ENCODE measurements around the gene PNMT.
"Not testable (repeated sequence)": the region's sequence is repeated elsewhere in the genome, so short reads cannot be mapped to it uniquely, and the experiment has no call there.

PNMT gene

DNA sequence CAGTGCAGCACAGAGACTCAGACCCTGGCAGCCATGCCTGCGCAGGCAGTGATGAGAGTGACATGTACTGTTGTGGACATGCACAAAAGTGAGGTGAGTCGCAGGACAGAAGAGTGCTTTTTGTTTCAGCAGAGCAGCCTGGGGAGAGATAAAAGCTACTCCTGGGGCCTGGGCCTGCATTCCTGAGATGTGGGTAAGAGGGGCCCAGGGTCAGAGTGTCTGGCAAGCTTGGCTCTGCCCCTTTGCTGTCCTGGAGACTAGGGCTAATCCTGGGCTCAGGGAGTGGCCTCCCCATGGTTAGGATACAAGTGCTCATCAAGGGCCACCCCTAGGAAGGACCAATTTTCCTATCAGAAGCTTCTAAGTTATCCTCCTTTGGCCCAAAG lies 26.8 kb downstream of the PNMT start:
- no peak overlapping the region for H3K4me3 ChIP-seq (ENCODE audit: low read length)
- DNase-seq (ENCODE audit: low read depth), result no peak
- TF ChIP-seq, protein P1, sequence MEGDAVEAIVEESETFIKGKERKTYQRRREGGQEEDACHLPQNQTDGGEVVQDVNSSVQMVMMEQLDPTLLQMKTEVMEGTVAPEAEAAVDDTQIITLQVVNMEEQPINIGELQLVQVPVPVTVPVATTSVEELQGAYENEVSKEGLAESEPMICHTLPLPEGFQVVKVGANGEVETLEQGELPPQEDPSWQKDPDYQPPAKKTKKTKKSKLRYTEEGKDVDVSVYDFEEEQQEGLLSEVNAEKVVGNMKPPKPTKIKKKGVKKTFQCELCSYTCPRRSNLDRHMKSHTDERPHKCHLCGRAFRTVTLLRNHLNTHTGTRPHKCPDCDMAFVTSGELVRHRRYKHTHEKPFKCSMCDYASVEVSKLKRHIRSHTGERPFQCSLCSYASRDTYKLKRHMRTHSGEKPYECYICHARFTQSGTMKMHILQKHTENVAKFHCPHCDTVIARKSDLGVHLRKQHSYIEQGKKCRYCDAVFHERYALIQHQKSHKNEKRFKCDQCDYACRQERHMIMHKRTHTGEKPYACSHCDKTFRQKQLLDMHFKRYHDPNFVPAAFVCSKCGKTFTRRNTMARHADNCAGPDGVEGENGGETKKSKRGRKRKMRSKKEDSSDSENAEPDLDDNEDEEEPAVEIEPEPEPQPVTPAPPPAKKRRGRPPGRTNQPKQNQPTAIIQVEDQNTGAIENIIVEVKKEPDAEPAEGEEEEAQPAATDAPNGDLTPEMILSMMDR (conservative IDR thresholded peaks at IDR 0.05; ENCODE audit: low read depth, low read length), result no peak

DNA sequence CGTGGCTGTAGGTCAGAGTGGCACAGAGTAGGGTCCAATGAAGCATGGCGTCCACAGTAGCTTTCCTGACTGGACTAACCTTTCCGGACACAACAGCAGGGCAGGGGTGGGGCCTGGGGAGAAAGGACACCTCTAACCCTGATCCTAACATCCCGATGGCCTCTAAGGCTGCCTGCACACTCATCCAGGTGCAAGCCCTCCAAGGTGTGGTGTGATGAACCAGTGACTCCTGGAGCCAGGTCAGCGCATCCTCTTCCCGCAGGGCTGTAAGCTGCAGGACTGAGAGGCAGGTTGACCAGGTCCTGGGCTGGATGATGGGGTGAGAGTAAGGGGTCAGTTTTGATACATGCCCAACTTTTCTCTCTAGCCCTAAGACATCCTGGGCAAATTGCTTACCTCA lies 28.5 kb downstream of the PNMT start:
- no peak overlapping the region for H3K4me3 ChIP-seq (ENCODE audit: low read length)
- TF ChIP-seq, protein P1 (conservative IDR thresholded peaks at IDR 0.05; ENCODE audit: low read depth, low read length), result no peak
- no peak for DNase-seq (ENCODE audit: low read depth)

DNA sequence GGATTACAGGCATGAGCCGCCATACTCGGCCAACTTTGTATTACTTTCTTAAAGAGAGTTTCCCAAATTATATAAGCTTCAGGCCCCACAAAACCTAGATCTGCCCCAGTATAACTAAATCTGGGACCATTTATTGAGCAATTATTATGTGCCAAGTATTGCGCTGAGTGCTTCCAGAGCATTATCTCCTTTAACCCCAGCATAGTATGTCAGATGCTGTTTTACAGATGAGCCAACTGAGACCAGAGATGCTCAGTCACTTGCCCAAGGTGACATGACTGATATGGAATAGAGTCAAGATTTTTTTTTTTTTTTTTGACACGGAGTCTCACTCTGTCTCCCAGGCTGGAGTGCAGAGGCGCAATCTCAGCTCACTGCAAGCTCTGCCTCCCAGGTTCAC lies 29.7 kb downstream of the PNMT start:
- no peak for DNase-seq (ENCODE audit: low read depth)
- TF ChIP-seq, protein P1 (conservative IDR thresholded peaks at IDR 0.05; ENCODE audit: low read depth, low read length), result no peak
- H3K4me3 ChIP-seq (ENCODE audit: low read length), result no peak overlapping the region

DNA sequence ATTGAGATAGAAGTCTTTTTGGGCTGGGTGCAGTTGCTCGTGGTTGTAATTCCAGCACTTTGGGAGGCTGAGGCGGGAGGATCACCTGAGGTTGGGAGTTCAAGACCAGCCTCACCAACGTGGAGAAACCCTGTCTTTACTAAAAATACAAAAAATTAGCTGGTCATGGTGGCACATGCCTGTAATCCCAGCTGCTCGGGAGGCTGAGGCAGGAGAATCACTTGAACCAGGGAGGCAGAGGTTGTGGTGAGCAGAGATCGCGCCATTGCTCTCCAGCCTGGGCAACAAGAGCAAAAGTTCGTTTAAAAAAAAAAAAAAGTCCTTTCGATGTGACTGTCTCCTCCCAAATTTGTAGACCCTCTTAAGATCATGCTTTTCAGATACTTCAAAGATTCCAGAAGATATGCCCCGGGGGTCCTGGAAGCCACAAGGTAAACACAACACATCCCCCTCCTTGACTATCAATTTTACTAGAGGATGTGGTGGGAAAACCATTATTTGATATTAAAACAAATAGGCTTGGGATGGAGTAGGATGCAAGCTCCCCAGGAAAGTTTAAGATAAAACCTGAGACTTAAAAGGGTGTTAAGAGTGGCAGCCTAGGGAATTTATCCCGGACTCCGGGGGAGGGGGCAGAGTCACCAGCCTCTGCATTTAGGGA lies 31.0 kb downstream of the PNMT start:
- not testable (repeated sequence) for DNase-seq (ENCODE audit: low read depth)
- H3K4me3 ChIP-seq (ENCODE audit: low read length), result peak overlapping the region; percentile 71

DNA sequence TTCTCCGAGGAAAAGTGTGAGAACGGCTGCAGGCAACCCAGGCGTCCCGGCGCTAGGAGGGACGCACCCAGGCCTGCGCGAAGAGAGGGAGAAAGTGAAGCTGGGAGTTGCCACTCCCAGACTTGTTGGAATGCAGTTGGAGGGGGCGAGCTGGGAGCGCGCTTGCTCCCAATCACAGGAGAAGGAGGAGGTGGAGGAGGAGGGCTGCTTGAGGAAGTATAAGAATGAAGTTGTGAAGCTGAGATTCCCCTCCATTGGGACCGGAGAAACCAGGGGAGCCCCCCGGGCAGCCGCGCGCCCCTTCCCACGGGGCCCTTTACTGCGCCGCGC lies 31.5 kb downstream of the PNMT start, which contains the start of gene ERBB2:
TSS of gene ERBB2 (plus strand) at position 247 of the 330 bp plus-strand sequence. CDS start 175 bp downstream, outside the sequence.
- H3K4me3 ChIP-seq (ENCODE audit: low read length), result peak within 1 kb of the TSS; percentile 71
- TF ChIP-seq, protein P1 (conservative IDR thresholded peaks at IDR 0.05; ENCODE audit: low read depth, low read length), result no peak
- DNase-seq (ENCODE audit: low read depth), result peak; percentile 44

DNA sequence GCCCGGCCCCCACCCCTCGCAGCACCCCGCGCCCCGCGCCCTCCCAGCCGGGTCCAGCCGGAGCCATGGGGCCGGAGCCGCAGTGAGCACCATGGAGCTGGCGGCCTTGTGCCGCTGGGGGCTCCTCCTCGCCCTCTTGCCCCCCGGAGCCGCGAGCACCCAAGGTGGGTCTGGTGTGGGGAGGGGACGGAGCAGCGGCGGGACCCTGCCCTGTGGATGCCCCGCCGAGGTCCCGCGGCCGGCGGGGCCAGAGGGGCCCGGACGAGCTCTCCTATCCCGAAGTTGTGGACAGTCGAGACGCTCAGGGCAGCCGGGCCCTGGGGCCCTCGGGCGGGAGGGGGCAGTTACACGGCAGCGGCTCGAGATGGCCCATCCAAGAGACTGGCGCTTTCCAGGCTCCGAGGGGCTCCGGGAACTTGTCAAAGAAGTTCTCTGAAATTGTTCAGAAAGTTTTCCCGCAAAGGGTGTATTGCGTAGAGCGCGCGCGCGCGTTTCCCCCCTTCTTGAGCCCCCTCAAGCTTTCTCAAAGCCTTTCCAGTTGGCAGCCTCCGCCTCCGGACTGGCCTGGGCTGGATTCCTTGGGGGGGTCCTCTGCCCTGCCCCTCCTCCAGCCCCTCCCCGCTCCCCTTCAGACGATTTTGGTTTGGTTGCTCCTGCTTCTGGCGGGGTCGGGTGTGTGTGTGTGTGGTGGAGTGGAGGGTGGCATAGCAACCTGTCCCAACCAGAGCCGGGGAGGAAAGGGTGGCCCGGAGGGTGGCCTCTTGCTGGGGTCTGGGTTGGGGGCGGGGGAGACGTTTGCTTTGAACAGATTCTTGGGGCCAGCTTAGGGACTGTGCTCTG lies 32.1 kb downstream of the PNMT start:
- TF ChIP-seq, protein P1 (conservative IDR thresholded peaks at IDR 0.05; ENCODE audit: low read depth, low read length), result no peak
- H3K4me3 ChIP-seq (ENCODE audit: low read length), result peak overlapping the region; percentile 71
- no peak for DNase-seq (ENCODE audit: low read depth)

DNA sequence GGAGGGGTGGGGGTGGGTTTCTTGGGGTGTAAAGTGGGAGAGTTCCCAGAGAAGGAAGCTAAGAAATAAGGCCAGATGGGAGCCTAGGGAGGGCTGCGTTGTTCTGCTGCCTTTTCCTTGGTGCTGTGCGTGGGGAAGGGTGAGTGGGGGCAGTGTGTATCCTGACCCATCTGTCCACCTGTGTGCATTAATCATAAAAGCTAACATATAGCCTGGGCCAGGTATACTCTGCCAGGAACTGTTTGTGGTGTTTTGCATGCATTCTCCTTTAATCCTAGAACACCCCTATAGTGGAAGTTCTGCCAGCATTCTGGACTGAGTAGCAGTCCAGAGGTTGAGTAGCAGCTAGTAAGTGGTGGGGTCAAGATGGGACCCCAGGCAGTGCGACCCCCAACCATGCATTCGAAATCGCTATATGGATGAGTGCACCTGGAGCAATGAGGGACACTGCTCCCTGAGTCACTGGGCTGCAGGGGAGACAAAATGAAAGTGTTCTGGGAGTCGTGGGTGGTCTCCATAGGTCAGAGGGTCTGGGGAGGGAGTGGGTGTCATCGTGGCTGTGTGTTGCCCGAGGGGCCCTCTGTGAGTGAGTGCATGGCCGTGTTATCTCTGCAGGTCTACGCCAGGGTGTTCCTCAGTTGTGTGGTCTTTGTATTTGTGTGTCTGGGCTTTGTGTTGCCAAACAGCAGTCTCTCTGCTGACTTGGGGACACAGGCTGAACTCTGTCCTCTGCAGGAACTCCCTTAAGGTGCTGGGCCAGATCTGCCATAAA lies 32.9 kb downstream of the PNMT start:
- H3K4me3 ChIP-seq (ENCODE audit: low read length), result peak overlapping the region; percentile 71
- TF ChIP-seq, protein P1 (conservative IDR thresholded peaks at IDR 0.05; ENCODE audit: low read depth, low read length), result no peak
- no peak for DNase-seq (ENCODE audit: low read depth)

All from retinal pigment epithelial cell (primary cell).